Keratinocyte (primary cell): ENCODE measurements around the gene CAPN14. TPM values are rescaled to one million over a fixed set of nuclear protein-coding genes. Genes with fewer than 3 reads are reported as not detected.

Source experiments
- DNase-seq: peaks from one replicate; pipeline ENCODE4 v3.0.0-alpha.2; 2011; ENCODE audit warnings: low read depth, missing footprints, low spot score
- FAIRE-seq: peaks from 2 replicates; lab custom pipeline; 2011; peaks lifted over from hg19 to GRCh38; lab: Jason Lieb, UNC
- H2AFZ ChIP-seq: 2 replicates; pipeline ENCODE4 v1.6.0; 2012; ENCODE audit warnings: low read length, control low read depth, inconsistent platforms; ENCODE audit not compliant: control insufficient read depth
- H3K27ac ChIP-seq: 2 replicates; pipeline ENCODE4 v1.5.1; 2011; ENCODE audit warnings: low read length; ENCODE audit not compliant: control insufficient read depth, insufficient read depth
- H3K27me3 ChIP-seq: 3 replicates; pipeline ENCODE4 v1.6.0; 2011; ENCODE audit warnings: low read length; ENCODE audit not compliant: control insufficient read depth, insufficient read depth; ENCODE audit errors: extremely low read depth
- H3K36me3 ChIP-seq, 2 experiments: 2 replicates in 1 of 2; 3 replicates in 1 of 2; pipeline ENCODE4 v1.5.1; 2011; ENCODE audit warnings: low read length in 2 of 2, mild to moderate bottlenecking in 1 of 2; ENCODE audit not compliant: control insufficient read depth in 2 of 2, insufficient read depth in 2 of 2; ENCODE audit errors: extremely low read depth in 1 of 2
- H3K4me1 ChIP-seq: 3 replicates; pipeline ENCODE4 v1.5.1; 2011; ENCODE audit warnings: low read length; ENCODE audit not compliant: control insufficient read depth, insufficient read depth; ENCODE audit errors: extremely low read depth
- H3K4me2 ChIP-seq: 3 replicates; pipeline ENCODE4 v1.6.0; 2011; ENCODE audit warnings: low read depth, low read length; ENCODE audit not compliant: control insufficient read depth, insufficient read depth; ENCODE audit errors: extremely low read depth
- H3K4me3 ChIP-seq, 3 experiments: fragments of 200-600 bp in 1 of 3; sonication (generic) in 1 of 3; 2 replicates in 2 of 3; 3 replicates in 1 of 3; pipeline ENCODE4 v1.5.1; 2011 to 2016; ENCODE audit warnings: low read length in 3 of 3, mild to moderate bottlenecking in 3 of 3, control low read depth in 2 of 3, inconsistent platforms in 1 of 3, low read depth in 1 of 3, mixed read lengths in 1 of 3, mixed run types in 1 of 3, moderate library complexity in 1 of 3; ENCODE audit not compliant: control insufficient read depth in 2 of 3, insufficient read depth in 2 of 3; ENCODE audit errors: extremely low read depth in 1 of 3
- H3K79me2 ChIP-seq: 2 replicates; pipeline ENCODE4 v1.6.0; 2012; ENCODE audit warnings: low read length; ENCODE audit not compliant: control insufficient read depth, insufficient read depth
- H3K9ac ChIP-seq: 3 replicates; pipeline ENCODE4 v1.6.0; 2011; ENCODE audit warnings: low read length; ENCODE audit not compliant: control insufficient read depth, insufficient read depth; ENCODE audit errors: extremely low read depth
- H3K9me1 ChIP-seq: 3 replicates; pipeline ENCODE4 v1.6.0; 2011; ENCODE audit warnings: low read length; ENCODE audit not compliant: control insufficient read depth, insufficient read depth; ENCODE audit errors: extremely low read depth
- H3K9me3 ChIP-seq: 2 replicates; pipeline ENCODE4 v1.5.1; 2012; ENCODE audit warnings: low read depth, low read length; ENCODE audit not compliant: control insufficient read depth
- H4K20me1 ChIP-seq: 3 replicates; pipeline ENCODE4 v1.6.0; 2011; ENCODE audit warnings: low read length; ENCODE audit not compliant: control insufficient read depth, insufficient read depth; ENCODE audit errors: extremely low read depth
- EZH2 ChIP-seq: IDR thresholded peaks from one replicate; pipeline ENCODE4 v1.6.1; 2012; ENCODE audit warnings: inconsistent platforms, mild to moderate bottlenecking, low read length, moderate library complexity
- dilution Hi-C: fragments of 300-500 bp; cut with MboI; formaldehyde crosslinking; loops from one replicate; pipeline ENCODE4 v1.7.0; 2020; ENCODE audit warnings: low sequenced_read_pairs; ENCODE audit not compliant: extremely low pct_ligation_motif_present
- polyA plus RNA-seq, 5 experiments: library from polyadenylated mRNA; depleted of rRNA in 3 of 5; stranded (reverse) in 3 of 5; stranded (forward) in 1 of 5; unstranded in 1 of 5; fragments of >200 nt; gene quantifications; 1 replicate in 1 of 5; 2 replicates in 3 of 5; 3 replicates in 1 of 5; pipeline versions ENCODE4 v1.2.1 to v1.2.3, GENCODE V29; 2011 to 2012; ENCODE audit warnings: missing spikeins in 2 of 5, low read depth in 1 of 5, low replicate concordance in 1 of 5
- TF ChIP-seq, protein P1 (sequence below), 3 experiments: IDR thresholded peaks in 1 of 3; conservative IDR thresholded peaks in 1 of 3; optimal IDR thresholded peaks in 1 of 3; 2 replicates in 2 of 3; 3 replicates in 1 of 3; pipeline versions ENCODE3 to v1.5.1; 2011; ENCODE audit warnings: low read length in 3 of 3, mild to moderate bottlenecking in 3 of 3, moderate library complexity in 2 of 3, control low read depth in 1 of 3, inconsistent platforms in 1 of 3; ENCODE audit not compliant: insufficient read depth in 2 of 3; ENCODE audit errors: extremely low read depth in 1 of 3

The CAPN14 gene
- polyA plus RNA-seq, 1 donor (not counting 4 experiments of a cell fraction or from before 2014, with no cell fraction given) = 1.1 TPM

- Histone ChIP-seq H3K4me2 (no peak overlapping the region), H3K9ac (no peak overlapping the region), H3K27ac (no peak overlapping the region), H3K9me3 (no peaks in the 10 kb centered on the region), H4K20me1 (no peaks in the 10 kb centered on the region), H3K27me3 (no peaks in the 10 kb centered on the region), H3K79me2 (no peaks in the 10 kb centered on the region), H3K4me3 (no peak overlapping the region), H2AFZ (no peak overlapping the region), H3K4me1 (peaks cover 17% of the 10 kb centered on the region), H3K36me3 (no peaks in the 10 kb centered on the region), H3K9me1 (no peaks in the 10 kb centered on the region)
- FAIRE-seq = no peak
- DNase-seq = no peak
- dilution Hi-C loops = no loop called here
- TF ChIP-seq EZH2 = no peak
- TF ChIP-seq, protein P1, sequence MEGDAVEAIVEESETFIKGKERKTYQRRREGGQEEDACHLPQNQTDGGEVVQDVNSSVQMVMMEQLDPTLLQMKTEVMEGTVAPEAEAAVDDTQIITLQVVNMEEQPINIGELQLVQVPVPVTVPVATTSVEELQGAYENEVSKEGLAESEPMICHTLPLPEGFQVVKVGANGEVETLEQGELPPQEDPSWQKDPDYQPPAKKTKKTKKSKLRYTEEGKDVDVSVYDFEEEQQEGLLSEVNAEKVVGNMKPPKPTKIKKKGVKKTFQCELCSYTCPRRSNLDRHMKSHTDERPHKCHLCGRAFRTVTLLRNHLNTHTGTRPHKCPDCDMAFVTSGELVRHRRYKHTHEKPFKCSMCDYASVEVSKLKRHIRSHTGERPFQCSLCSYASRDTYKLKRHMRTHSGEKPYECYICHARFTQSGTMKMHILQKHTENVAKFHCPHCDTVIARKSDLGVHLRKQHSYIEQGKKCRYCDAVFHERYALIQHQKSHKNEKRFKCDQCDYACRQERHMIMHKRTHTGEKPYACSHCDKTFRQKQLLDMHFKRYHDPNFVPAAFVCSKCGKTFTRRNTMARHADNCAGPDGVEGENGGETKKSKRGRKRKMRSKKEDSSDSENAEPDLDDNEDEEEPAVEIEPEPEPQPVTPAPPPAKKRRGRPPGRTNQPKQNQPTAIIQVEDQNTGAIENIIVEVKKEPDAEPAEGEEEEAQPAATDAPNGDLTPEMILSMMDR (optimal IDR thresholded peaks at IDR 0.05 in 1 of 3, IDR thresholded peaks at IDR 0.05 in 1 of 3, conservative IDR thresholded peaks at IDR 0.05 in 1 of 3; ENCODE audit: extremely low read depth in 1 of 3, insufficient read depth in 2 of 3, low read length in 3 of 3) = no peak
These were observed 5.7 kb upstream of the CAPN14 start for GRCh38 chr2:31223026-31223425.

- Histone ChIP-seq H3K4me1 (peaks cover 17% of the 10 kb centered on the region), H3K9me1 (no peaks in the 10 kb centered on the region), H3K79me2 (no peaks in the 10 kb centered on the region), H3K9me3 (no peaks in the 10 kb centered on the region), H3K4me3 (no peak overlapping the region), H3K27me3 (no peaks in the 10 kb centered on the region), H3K4me2 (no peak overlapping the region), H3K9ac (no peak overlapping the region), H2AFZ (no peak overlapping the region), H3K27ac (no peak overlapping the region), H3K36me3 (no peaks in the 10 kb centered on the region), H4K20me1 (no peaks in the 10 kb centered on the region)
- no peak for TF ChIP-seq EZH2
- TF ChIP-seq, protein P1 (optimal IDR thresholded peaks at IDR 0.05 in 1 of 3, IDR thresholded peaks at IDR 0.05 in 1 of 3, conservative IDR thresholded peaks at IDR 0.05 in 1 of 3; ENCODE audit: extremely low read depth in 1 of 3, insufficient read depth in 2 of 3, low read length in 3 of 3) = no peak
- DNase-seq = no peak
- FAIRE-seq = no peak
- dilution Hi-C loops = no loop called here
These were observed 4.8 kb upstream of the CAPN14 start for GRCh38 chr2:31222071-31222470.
